HUES48 (cell line): ENCODE results near the gene SPATA7.

Experiments
- H3K27ac ChIP-seq: one replicate; pipeline ENCODE4 v1.7.0; 2013; ENCODE audit warnings: low read depth, low read length, inconsistent platforms
- H3K27me3 ChIP-seq: 2 replicates; pipeline ENCODE4 v1.6.1; 2013; ENCODE audit warnings: mild to moderate bottlenecking, low read length; ENCODE audit not compliant: control insufficient read depth, insufficient read depth
- H3K36me3 ChIP-seq: 2 replicates; pipeline ENCODE4 v1.6.1; 2013; ENCODE audit warnings: low read length; ENCODE audit not compliant: control insufficient read depth, insufficient read depth
- H3K4me1 ChIP-seq: 2 replicates; pipeline ENCODE4 v1.6.1; 2013; ENCODE audit warnings: mild to moderate bottlenecking, low read length; ENCODE audit not compliant: control insufficient read depth, insufficient read depth
- H3K4me3 ChIP-seq: 2 replicates; pipeline ENCODE4 v1.5.1; 2013; ENCODE audit warnings: mild to moderate bottlenecking, low read depth, low read length
- H3K9ac ChIP-seq: 2 replicates; pipeline ENCODE4 v1.6.1; 2013; ENCODE audit warnings: mild to moderate bottlenecking, low read depth, low read length, moderate library complexity
- H3K9me3 ChIP-seq: 2 replicates; pipeline ENCODE4 v1.6.1; 2013; ENCODE audit warnings: low read length; ENCODE audit not compliant: control insufficient read depth, insufficient read depth

Gene SPATA7

GRCh38 chr14:88463318-88463717, 77.9 kb downstream of the SPATA7 start:
- H3K27ac ChIP-seq: no peak overlapping the region
- H3K4me3 ChIP-seq: no peak overlapping the region
- H3K4me1 ChIP-seq: no peaks in the 10 kb centered on the region
- H3K9ac ChIP-seq: no peak overlapping the region
- peaks cover 13% of the 10 kb centered on the region for H3K9me3 ChIP-seq
- H3K36me3 ChIP-seq: peaks cover 33% of the 10 kb centered on the region
- H3K27me3 ChIP-seq: no peaks in the 10 kb centered on the region

DNA sequence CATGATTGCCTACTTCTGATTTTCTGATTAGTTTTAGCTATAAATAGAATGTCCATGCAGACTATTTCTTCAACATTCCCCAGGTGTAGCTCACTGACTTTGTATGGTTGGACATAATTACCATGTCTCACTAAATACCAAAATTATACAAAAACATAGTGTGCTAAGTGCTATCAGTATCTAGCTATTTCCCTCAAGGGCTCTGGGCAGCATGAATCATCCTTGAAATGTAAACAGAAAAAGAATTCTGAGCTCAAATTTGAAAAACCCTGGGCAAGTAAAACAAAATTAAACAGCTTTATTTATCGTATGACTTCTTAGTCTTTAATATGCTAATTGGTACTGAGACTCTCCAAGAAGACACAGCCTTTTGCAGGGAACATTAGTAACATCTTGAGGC, 82.9 kb downstream of the SPATA7 start:
- no peak overlapping the region for H3K4me3 ChIP-seq
- H3K9me3 ChIP-seq: no peaks in the 10 kb centered on the region
- no peak overlapping the region for H3K9ac ChIP-seq
- no peak overlapping the region for H3K27ac ChIP-seq
- no peaks in the 10 kb centered on the region for H3K4me1 ChIP-seq
- H3K27me3 ChIP-seq: no peaks in the 10 kb centered on the region
- H3K36me3 ChIP-seq: peaks cover 70% of the 10 kb centered on the region

DNA sequence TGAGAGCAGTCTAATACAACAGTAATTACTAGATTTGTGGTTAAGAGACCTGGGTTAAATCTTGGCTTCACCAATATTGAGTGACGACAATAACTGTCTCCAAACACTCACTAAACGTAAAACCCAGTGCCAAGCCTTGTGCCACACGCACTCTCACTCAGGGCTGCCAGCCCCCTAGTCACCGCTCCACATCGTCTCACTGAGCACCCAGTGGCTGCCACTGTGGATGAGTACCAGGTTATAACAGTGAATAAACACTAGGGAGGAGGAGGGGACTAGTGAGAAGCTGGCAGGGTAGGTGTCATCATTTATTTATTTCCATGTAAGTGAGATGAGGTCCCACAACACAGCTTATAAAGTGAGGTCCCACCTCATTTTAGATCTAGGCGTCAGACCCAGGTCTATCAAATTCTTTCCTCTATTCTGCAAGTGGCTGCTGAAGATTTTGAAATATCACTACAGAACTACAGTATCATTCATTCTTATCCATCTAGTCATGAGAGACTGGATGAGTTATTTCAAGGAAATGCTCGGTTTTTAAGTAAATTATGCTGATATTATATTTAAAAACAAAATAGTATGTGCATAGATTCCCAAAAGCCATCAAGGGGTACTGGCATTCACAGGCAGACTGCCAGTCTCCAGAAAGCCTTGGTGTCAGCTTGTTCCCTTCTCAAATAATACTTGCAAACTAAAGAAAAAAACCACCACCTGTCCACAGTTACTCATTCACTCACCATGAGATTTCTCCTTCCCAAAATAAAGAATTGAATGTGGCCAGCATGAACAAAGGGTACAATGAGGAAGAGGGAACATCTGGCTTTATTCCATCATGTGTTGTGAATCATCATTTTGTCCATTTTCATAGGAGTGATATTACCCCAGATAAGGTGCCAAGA, 85.3 kb downstream of the SPATA7 start:
- Histone ChIP-seq H3K4me1 (no peaks in the 10 kb centered on the region), H3K27me3 (no peaks in the 10 kb centered on the region), H3K9ac (no peak overlapping the region), H3K4me3 (no peak overlapping the region), H3K9me3 (no peaks in the 10 kb centered on the region), H3K27ac (no peak overlapping the region), H3K36me3 (peaks cover 67% of the 10 kb centered on the region)

- H3K4me3 ChIP-seq: no peak overlapping the region
- H3K4me1 ChIP-seq: no peaks in the 10 kb centered on the region
- H3K36me3 ChIP-seq: peaks cover 68% of the 10 kb centered on the region
- H3K9ac ChIP-seq: no peak overlapping the region
- H3K27ac ChIP-seq: peak overlapping the region; percentile 44
- no peaks in the 10 kb centered on the region for H3K27me3 ChIP-seq
- H3K9me3 ChIP-seq: no peaks in the 10 kb centered on the region
These were observed 88.3 kb downstream of the SPATA7 start for GRCh38 chr14:88473791-88474190.

DNA sequence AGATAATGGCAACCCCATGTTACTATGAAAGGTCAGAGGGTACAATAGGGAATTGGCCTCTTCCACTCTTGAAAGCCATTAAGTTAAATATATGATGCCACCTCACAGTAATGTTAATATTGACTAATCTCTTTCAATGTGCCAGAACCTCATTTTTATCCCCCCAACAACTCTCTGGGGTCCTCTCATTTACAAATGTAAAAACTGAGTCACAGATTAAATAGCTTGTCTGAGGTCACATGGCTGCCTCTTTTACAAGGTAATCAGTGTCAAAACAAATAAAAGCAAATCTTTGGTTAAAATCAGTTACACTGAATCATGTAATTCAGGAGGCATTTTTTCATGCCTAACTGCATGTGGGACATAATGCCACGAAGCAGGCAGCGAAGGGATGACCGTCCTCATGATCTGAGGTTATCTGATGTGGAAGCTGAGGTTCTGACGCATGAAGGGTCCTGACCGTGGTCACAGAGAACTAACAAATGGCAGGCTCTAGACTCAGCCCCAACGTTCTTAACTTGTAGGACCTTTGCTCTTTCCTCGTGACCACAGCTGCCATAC, 90.8 kb downstream of the SPATA7 start:
- no peak overlapping the region for H3K27ac ChIP-seq

GRCh38 chr14:88476825-88477224, 91.4 kb downstream of the SPATA7 start:
- H3K4me3 ChIP-seq: no peak overlapping the region
- no peak overlapping the region for H3K27ac ChIP-seq
- H3K27me3 ChIP-seq: no peaks in the 10 kb centered on the region
- H3K4me1 ChIP-seq: peaks cover 6% of the 10 kb centered on the region
- H3K9ac ChIP-seq: no peak overlapping the region
- H3K36me3 ChIP-seq: peaks cover 49% of the 10 kb centered on the region
- no peaks in the 10 kb centered on the region for H3K9me3 ChIP-seq

More for the DNA sequence above, 90.8 kb downstream of the SPATA7 start:
- H3K36me3 ChIP-seq: peaks cover 55% of the 10 kb centered on the region
- H3K9ac ChIP-seq: no peak overlapping the region
- H3K27me3 ChIP-seq: no peaks in the 10 kb centered on the region
- H3K9me3 ChIP-seq: no peaks in the 10 kb centered on the region
- no peak overlapping the region for H3K4me3 ChIP-seq
- H3K4me1 ChIP-seq: 0 out of 2 replicates have a peak, but pooled peaks cover under 1% of the 10 kb centered on the region

DNA sequence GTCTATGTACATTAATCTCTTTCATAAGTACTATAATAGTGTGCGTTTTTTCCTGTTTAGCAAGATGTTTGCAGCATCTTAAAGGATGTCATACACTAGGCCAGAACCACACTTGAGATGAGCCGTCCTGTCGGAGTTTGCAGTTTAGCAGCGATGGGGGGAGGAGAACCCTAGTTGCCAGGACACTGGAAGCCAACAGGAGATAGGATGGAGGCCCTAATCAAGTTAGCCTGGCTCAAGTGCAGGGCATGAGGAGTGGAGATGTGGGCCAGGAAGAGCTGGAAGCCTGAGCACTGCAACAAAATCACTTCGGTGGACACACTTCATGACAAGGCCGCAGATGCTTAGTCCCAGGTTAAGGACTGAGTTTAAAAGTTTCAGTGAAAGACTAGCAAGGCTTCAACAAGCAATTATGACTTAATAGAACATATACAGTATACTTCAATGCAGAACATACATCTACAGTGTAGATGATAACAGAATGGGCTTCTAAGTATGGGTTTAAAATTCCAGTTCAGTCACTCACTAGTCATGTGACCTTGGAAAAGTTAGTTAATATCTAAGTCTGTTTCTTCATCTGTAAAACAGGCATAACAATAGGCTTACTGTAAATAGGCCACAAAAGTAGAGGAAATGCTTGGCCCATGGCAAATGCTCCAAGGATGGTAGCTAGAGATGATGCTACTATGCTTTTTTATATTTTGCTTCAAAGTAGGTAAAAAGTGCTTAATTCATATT, 92.2 kb downstream of the SPATA7 start:
- H3K27ac ChIP-seq: no peak overlapping the region
- peaks cover 42% of the 10 kb centered on the region for H3K36me3 ChIP-seq

GRCh38 chr14:88478931-88479330, 93.5 kb downstream of the SPATA7 start:
- Histone ChIP-seq H3K9ac (no peak overlapping the region), H3K9me3 (no peaks in the 10 kb centered on the region), H3K4me3 (no peak overlapping the region), H3K4me1 (peaks cover 16% of the 10 kb centered on the region), H3K36me3 (peaks cover 33% of the 10 kb centered on the region), H3K27ac (no peak overlapping the region), H3K27me3 (no peaks in the 10 kb centered on the region)

More for the DNA sequence above, 92.2 kb downstream of the SPATA7 start:
- no peak overlapping the region for H3K4me3 ChIP-seq
- no peak overlapping the region for H3K9ac ChIP-seq
- no peaks in the 10 kb centered on the region for H3K27me3 ChIP-seq
- H3K4me1 ChIP-seq: peaks cover 9% of the 10 kb centered on the region
- H3K9me3 ChIP-seq: no peaks in the 10 kb centered on the region

GRCh38 chr14:88479574-88479987, 94.1 kb downstream of the SPATA7 start:
- Histone ChIP-seq H3K9ac (no peak overlapping the region), H3K9me3 (no peaks in the 10 kb centered on the region), H3K4me3 (no peak overlapping the region), H3K4me1 (peaks cover 19% of the 10 kb centered on the region), H3K27me3 (no peaks in the 10 kb centered on the region), H3K27ac (no peak overlapping the region), H3K36me3 (peaks cover 33% of the 10 kb centered on the region)

DNA sequence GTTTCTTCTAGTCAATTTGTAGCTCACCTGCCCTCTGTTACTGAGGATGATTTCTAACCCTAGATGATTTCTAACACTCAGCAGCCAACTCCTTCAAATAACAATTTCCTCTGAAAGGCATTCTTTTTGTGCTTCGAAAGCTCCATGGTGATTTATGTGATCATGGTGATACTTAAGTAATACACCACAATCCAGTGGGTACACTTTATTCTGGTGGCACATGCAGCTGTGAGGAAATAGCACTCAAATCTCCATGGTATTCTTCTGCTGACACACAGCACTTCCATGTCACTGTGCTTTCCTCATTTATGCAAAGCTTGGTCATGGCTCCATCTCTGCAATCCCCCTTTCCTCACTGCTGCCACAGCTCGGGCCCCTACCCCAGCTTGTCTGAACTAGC, 95.6 kb downstream of the SPATA7 start:
- Histone ChIP-seq H3K9ac (no peak overlapping the region), H3K27ac (no peak overlapping the region), H3K27me3 (no peaks in the 10 kb centered on the region), H3K4me1 (peaks cover 21% of the 10 kb centered on the region), H3K9me3 (no peaks in the 10 kb centered on the region), H3K36me3 (peaks cover 34% of the 10 kb centered on the region), H3K4me3 (no peak overlapping the region)

- H3K27ac ChIP-seq: no peak overlapping the region
- peaks cover 21% of the 10 kb centered on the region for H3K4me1 ChIP-seq
- no peak overlapping the region for H3K4me3 ChIP-seq
- no peaks in the 10 kb centered on the region for H3K9me3 ChIP-seq
- no peak overlapping the region for H3K9ac ChIP-seq
- peaks cover 28% of the 10 kb centered on the region for H3K36me3 ChIP-seq
- H3K27me3 ChIP-seq: no peaks in the 10 kb centered on the region
These were observed 96.3 kb downstream of the SPATA7 start for GRCh38 chr14:88481794-88482193.
